ENCODE results near the gene GRIA1. TPM values are rescaled to one million over a fixed set of nuclear protein-coding genes. Genes with fewer than 3 reads are reported as not detected.

The GRIA1 gene
- total RNA-seq, 3 donors from 2014 or later, result 0.10 to 0.54 TPM; not detected in 1

- no peak overlapping the region for H3K4me3 ChIP-seq
- H3K9me3 ChIP-seq, result no peaks in the 10 kb centered on the region
- TF ChIP-seq CTCF (IDR thresholded peaks at IDR 0.05), result no peak
- no peaks in the 10 kb centered on the region for H3K4me1 ChIP-seq (ENCODE audit: low read depth)
- H3K36me3 ChIP-seq (ENCODE audit: low read depth), result no peaks in the 10 kb centered on the region
- intact Hi-C loops (cut with DNase I, micrococcal nuclease), result no loop called here
- ATAC-seq, result no peak
- DNase-seq, result no peak
Observed at GRCh38 chr5:153672347-153673090, 182.0 kb downstream of the GRIA1 start.

- DNase-seq, result no peak
- TF ChIP-seq CTCF (IDR thresholded peaks at IDR 0.05), result no peak
- intact Hi-C loops (cut with DNase I, micrococcal nuclease), result no loop called here
Observed at GRCh38 chr5:153674356-153674755, 183.9 kb downstream of the GRIA1 start.

GRCh38 chr5:153676406-153676805 is 185.9 kb downstream of the GRIA1 start:
- intact Hi-C loops (cut with DNase I, micrococcal nuclease), result no loop called here
- DNase-seq, result no peak
- TF ChIP-seq CTCF (IDR thresholded peaks at IDR 0.05), result no peak
- no peak for ATAC-seq
- Histone ChIP-seq H3K4me3 (no peak overlapping the region), H3K9me3 (no peaks in the 10 kb centered on the region), H3K4me1 (ENCODE audit: low read depth) (no peaks in the 10 kb centered on the region), H3K36me3 (ENCODE audit: low read depth) (no peaks in the 10 kb centered on the region)

More at GRCh38 chr5:153674356-153674755, 183.9 kb downstream of the GRIA1 start:
- H3K4me1 ChIP-seq (ENCODE audit: low read depth), result no peaks in the 10 kb centered on the region
- no peaks in the 10 kb centered on the region for H3K36me3 ChIP-seq (ENCODE audit: low read depth)
- H3K9me3 ChIP-seq, result no peaks in the 10 kb centered on the region
- no peak for ATAC-seq
- H3K4me3 ChIP-seq, result no peak overlapping the region

GRCh38 chr5:153676821-153677220 is 186.4 kb downstream of the GRIA1 start:
- no peak for DNase-seq
- intact Hi-C loops (cut with DNase I, micrococcal nuclease), result no loop called here
- H3K4me1 ChIP-seq (ENCODE audit: low read depth), result no peaks in the 10 kb centered on the region
- ATAC-seq, result no peak
- no peak overlapping the region for H3K4me3 ChIP-seq
- H3K36me3 ChIP-seq (ENCODE audit: low read depth), result no peaks in the 10 kb centered on the region
- no peak for TF ChIP-seq CTCF (IDR thresholded peaks at IDR 0.05)
- no peaks in the 10 kb centered on the region for H3K9me3 ChIP-seq

GRCh38 chr5:153678617-153679329 is 188.3 kb downstream of the GRIA1 start:
- ATAC-seq, result no peak
- intact Hi-C loops (cut with DNase I, micrococcal nuclease), result no loop called here
- H3K36me3 ChIP-seq (ENCODE audit: low read depth), result no peaks in the 10 kb centered on the region
- TF ChIP-seq CTCF (IDR thresholded peaks at IDR 0.05), result no peak
- H3K9me3 ChIP-seq, result no peaks in the 10 kb centered on the region
- H3K4me3 ChIP-seq, result no peak overlapping the region
- DNase-seq, result no peak
- H3K4me1 ChIP-seq (ENCODE audit: low read depth), result no peaks in the 10 kb centered on the region
